ENCODE measurements around the gene CASP2. TPM values are rescaled to one million over a fixed set of nuclear protein-coding genes. Genes with fewer than 3 reads are reported as not detected.

The CASP2 gene
- total RNA-seq, result 9.4 and 17.2 TPM in 2 replicates

GRCh38 chr7:143287935-143288826, at the start of gene CASP2:
CASP2 (plus strand) TSS chr7:143288351; CDS start chr7:143288456, 105 bp downstream.

DNA sequence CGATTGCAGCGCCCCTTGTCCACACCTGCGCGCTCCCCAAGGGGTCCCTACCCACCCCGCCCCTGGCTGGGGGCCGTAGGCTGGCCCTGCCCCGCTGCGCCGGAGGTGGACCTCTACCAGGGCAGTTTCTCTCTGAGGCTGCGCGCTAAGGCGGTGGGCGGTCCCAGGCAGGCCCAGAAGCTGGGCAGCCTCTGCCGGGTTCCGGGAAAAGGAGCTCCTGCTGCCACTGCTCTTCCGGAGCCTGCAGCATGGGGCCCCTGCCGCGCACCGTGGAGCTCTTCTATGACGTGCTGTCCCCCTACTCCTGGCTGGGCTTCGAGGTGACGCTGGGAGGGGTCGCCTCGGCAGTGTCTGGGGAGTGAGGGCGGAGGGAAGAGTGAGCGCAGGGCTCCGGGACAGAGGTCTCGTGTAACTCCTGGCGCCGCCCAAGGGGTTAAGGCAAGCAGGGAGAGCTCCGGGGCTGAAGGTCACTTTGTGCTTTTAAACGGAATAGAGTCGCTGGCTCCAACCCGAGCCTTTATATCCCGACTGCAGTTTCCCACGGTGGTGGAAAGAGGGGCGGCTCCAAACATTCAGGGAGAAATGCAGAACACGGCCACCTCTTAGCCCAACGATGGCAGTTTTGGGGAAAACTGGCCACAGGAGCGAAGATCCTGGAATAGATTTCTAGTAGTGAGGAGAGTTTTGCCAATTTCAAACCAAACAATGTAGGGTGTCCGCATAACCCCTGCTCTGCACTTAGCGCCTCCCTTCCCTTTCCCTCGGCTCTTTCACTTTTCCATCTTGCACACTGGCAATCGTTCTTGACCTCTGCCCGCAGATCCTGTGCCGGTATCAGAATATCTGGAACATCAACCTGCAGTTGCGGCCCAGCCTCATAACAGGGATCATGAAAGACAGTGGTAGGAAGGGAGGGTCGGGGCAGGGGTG, 24.6 kb upstream of the CASP2 start, which contains the start of gene GSTK1:
Gene GSTK1, plus strand, starts transcription at position 176 of the 930 bp plus-strand sequence. Its CDS starts 73 bp downstream, at position 249.

DNA sequence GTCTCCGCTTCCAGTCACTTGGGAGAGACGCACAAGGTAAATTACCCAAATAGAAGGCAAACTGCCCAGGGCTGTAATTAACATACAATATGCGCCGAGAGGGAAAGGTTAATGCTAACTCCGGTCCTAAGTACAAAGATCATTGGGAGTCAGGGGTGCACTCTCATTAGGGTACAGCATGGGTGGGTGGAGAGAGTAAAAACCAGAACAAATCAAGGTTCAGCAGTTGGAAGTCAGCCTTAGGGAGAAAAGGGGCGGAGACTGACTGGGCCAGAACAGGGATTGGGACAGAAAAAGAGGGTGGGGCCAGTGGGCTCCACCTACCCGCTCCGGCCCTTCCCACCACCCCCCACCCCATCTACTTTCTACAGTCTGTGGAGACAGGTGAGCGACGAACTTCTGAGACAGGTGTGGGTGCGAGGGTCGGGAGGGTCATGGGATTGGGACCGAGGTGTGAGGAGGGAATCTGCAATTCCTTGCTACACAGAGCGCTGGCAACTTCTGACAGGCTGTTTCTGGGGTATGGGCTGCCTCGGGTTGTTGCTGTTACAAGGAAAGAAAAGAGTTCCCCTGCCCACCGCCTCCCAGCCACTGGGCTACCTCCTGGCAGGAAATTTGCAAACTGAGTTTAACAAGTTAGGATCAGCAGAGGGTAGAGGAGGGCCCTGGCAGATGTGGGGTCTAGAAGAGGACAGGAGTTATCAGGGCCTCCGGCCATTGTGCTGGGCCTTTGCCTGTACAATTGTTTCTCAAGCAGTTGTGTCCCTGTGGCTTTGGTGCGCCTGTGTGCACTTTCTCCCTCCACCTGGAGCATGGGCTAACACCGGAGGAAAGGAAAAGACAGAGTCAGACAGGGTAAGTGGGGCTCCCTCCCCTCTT, 3.3 kb upstream of the CASP2 start, which contains the start of gene TMEM139:
Gene TMEM139, plus strand, starts transcription at position 368 of the 879 bp plus-strand sequence. CDS start 1,000 bp downstream, outside the sequence.

DNA sequence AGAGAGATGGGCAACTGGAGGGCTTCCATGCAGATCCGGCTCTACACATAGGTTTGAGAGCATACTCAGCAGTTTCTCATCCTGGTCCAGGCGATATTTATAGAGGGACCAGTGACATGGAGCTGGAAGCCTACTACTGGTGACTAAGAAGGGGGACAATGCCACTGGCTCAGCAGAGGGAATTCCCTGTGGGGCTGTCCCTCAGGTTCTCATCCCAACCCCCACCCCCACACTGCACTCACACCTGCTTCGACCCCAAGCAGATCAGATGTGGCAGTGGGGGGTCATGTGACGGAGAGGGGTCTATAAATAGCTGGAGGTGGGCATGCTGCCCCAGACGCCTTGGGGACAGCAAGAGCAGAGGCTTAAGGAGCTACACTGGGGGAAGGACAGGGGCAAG, 27.6 kb downstream of the CASP2 start, which contains the start of gene CLCN1:
Gene CLCN1, plus strand, starts transcription at position 336 of the 400 bp plus-strand sequence. CDS start 102 bp downstream, outside the sequence.

Other genes starting within 250 kb of the CASP2 start
- not detected in 2 replicates for gene OR6V1, start 236.0 kb upstream of the CASP2 start, total RNA-seq
- gene PIP, start 156.3 kb upstream of the CASP2 start, total RNA-seq, result not detected in 2 replicates
- gene TAS2R39, start 104.9 kb upstream of the CASP2 start, total RNA-seq, result not detected in 2 replicates
- gene TAS2R40, start 66.3 kb upstream of the CASP2 start, total RNA-seq, result not detected in 2 replicates
- gene GSTK1, start 24.9 kb upstream of the CASP2 start, total RNA-seq, result 118 and 175 TPM in 2 replicates
- gene TMEM139, start 3.4 kb upstream of the CASP2 start, total RNA-seq, result 7.1 and 8.9 TPM in 2 replicates
- gene CLCN1, start 27.8 kb downstream of the CASP2 start, total RNA-seq, result 0.08 TPM in 1 of 2 replicates, not detected in the other
- gene FAM131B, start 74.4 kb downstream of the CASP2 start, total RNA-seq, result 0.08 and 0.19 TPM in 2 replicates
- gene ZYX, start 93.0 kb downstream of the CASP2 start, total RNA-seq, result 78.2 and 95.9 TPM in 2 replicates
- 35.5 and 37.2 TPM in 2 replicates for gene EPHA1, start 120.5 kb downstream of the CASP2 start, total RNA-seq
- gene TAS2R60, start 155.1 kb downstream of the CASP2 start, total RNA-seq, result not detected in 2 replicates
- not detected in 2 replicates for gene TAS2R41, start 189.5 kb downstream of the CASP2 start, total RNA-seq